Measurements from ENCODE around the gene CDH11.

CDH11 gene

DNA sequence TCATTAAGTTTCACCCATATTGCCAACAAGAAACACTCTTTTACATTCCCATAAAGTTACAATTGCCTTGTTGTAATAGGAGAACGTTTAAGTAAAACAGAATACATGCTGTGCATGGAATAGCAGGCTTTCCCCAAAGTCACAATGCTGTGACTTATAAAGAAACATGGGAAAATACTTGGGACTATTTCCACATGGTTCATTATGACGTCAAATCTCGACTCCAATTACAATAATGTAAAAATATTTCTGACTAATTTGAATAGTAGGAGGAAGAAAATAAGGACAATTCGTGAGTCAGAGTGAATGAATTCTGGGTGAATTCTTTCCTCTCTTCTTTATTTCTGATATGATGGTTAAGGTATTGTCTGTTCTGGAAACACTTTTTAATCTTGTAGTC lies 52.8 kb downstream of the CDH11 start:
- no peak for DNase-seq

GRCh38 chr16:65068151-65068740 lies 53.6 kb downstream of the CDH11 start:
- DNase-seq = no peak

GRCh38 chr16:65066651-65067050 lies 55.2 kb downstream of the CDH11 start:
- DNase-seq = no peak

DNA sequence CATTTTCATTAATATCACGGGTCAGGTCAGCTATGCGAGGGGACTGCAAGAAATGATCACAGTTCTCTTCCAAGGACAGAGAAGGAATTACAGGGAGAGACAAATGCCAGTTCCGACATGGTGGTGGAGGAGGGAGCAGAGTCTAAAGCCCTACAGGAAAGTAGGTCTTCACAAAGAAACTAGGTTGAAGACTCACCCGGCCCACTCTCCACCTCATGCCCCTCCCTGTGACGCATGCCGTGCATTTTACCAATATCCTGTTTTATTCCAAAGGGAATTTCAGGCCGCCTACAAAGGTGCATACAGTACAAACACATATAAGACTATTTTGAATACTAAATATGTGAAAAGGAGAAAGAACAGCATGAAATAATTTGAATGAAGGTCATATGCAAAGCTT lies 56.8 kb downstream of the CDH11 start:
- no peak for DNase-seq

- no peak for DNase-seq
These were observed 57.7 kb downstream of the CDH11 start for GRCh38 chr16:65064131-65064530.

DNA sequence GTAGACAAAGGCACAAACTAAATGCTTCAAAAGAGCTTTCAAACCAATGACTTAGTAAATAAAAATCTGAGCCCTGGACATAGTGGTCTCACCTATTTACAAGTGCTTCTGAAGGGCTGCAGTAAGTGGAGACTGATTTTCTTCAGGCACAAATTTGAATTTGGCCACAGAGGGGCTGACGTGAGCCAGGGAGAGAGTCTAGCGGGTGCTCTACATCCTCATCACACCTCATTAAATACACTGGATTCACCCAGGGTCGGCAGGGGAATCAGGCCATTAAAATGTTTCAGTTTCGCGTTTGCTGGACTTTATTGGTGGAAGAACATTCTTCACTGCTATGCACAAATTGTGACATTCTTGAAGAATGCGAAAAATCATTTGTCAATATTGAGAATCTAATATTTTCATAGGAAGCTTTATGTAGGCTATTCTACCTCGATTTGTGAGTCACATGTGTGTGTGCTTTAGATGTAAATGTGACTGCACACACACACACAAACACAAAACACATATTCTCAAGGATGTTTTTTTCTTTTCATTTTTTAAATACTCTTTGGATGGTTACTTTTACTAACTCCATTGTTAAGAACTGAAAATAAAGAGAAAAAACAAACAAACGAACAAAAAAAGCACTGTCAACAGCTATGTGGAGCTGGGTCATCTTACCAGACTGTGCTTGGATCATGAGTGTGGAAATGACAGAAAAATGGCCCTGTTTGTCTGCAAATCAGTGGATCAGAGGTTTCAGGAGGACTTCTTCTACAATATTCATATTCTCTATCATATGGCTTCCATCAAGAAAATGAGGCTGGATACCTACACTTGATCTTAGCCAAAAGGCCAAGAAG lies 58.9 kb downstream of the CDH11 start:
- DNase-seq = no peak

GRCh38 chr16:65061935-65062518 lies 59.8 kb downstream of the CDH11 start:
- no peak for DNase-seq

DNA sequence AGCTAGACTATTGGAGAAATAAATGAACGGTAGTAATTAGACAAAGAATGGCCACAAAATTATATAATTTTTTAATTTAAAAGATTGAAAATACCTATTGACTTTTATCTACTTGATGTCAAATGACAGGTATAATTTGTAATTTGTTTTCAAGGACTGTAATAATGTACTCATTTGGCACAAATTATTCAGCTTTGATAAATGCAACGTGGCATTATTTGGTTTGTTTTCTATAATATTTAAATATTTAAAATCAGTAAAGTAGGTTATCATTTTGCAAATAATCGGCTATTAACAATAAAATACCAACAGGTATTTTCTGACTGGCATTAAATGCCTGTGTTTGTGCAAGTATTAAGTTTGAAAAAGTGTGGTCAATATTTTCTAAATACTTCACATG lies 60.6 kb downstream of the CDH11 start:
- no peak for DNase-seq

DNA sequence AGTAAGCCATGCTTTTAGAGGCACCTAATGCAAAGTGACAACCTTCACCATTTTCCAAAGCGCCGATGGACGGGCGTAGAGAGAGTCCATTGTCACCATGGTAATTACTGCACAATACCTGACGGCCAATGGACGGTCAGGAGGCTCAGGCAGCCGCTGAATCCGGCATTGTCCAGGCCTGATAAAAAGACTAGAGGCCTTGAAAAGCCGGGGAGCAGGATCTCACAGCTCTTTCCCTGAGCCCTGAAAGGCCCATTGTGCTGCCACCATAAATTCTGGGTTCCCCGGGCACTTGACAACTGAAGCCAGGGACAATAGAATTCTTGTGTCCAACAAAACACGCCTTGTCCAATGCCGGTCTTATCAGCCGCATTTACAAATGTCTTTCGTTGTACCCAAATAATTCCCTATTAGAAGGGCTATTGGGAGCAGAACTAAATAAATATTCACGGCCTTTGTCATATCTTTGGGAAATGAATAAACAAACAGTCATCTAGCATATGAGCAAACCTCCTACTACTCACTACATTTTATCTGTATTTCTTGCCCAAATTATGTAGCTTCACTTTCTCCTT lies 62.4 kb downstream of the CDH11 start:
- DNase-seq = no peak

DNA sequence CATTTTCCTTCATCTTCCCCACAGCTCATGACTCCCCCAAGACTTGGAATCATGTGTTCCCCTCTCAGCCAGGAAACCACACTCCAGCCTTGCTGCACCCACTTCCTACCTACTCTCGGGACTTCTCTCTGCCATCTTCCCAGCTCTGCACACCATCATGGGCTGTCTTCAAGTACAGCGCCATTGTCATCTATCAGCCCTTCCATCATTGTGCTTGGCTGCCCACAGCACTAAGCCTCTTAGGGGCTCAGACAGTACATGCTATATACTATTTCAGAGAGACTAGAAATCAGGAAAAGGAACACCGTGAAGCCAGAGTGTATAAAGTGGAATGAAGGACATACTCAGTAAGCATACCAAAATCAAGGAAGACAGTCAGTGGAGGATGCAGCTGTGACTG lies 64.7 kb downstream of the CDH11 start:
- no peak for DNase-seq

- DNase-seq = no peak
These were observed 67.4 kb downstream of the CDH11 start for GRCh38 chr16:65054457-65054856.

GRCh38 chr16:65049679-65050078 lies 72.2 kb downstream of the CDH11 start:
- no peak for DNase-seq

DNA sequence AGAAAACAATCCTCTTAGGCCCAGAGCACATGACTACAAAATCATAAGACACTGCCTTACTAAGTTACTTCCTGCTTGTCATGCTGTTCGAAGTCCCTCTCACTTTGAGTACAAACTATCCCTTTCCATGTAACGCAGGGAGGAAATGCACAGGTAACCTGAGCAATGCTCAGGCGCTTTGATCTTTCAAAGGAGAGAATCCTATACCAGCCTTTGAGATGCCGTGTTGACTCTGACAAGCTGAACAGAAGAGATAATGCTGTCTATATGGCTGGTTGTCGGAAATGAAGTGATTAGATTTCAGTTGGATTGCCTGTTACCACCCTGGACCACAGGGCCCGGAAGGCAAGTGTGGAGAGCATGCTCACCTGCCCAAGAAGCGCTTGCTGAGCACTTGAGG lies 75.9 kb downstream of the CDH11 start:
- no peak for DNase-seq

DNA sequence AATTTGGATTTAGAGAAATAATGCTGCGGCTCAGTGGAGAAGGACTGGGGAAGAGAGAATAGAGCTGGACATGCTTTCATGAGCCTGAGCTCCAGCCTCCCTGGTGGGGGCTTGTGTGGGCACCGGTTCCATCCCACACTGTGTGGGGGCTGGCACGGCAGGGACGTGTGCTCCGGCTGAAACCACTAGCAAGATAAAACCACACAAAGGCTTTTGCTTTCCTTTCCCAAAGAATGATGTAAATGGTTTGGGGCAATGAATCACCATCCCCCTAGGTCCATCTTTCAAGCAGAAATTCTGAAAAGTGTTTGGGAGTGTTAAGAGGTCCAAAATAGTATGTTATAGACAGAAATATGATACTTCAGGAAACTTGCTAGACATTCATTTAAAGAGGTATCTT lies 77.0 kb downstream of the CDH11 start:
- no peak for DNase-seq

GRCh38 chr16:65044026-65044425 lies 77.8 kb downstream of the CDH11 start:
- no peak for DNase-seq

DNA sequence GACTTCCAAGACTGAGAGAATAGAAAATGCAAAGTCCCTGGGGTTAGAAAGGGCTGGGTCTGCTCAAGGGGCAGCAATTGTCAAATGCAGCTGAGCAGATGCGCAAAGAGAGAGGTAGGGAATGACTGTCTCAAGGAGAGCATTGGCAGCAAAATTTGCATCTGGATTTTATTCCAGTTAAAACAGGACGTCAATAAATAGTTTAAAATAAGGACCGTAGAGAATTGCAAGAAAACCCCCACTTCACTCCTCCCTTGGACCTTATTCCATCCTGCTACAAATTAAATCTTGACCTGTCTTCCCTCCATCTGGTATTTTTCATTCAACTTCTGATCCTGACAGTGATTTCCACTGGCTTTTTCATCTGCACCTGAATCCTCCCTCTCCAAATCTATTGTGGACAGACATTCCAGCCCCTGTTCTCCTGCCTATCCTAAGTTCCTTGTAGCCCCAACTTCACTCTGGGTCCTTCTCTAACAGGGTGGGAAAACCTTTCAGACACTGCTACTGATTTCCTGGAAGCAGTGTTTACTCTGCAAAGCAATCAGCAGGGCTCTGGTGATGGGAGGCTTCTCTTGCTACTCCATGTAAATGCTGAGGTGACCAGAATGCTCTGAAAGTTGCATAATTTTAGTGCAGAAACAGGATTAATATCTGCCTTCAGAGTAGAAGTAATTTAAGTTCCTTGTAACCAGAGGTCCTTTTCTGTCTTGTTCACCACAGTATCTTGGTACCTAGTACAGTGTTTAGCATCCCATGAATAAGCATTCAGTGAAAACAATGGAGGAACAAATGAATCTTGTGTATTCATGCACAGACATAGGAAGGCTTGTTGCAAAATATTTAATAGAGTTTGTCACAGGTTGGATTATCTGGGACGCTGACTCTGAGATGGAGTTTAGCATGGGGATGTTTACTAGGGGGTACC lies 79.2 kb downstream of the CDH11 start:
- DNase-seq = no peak

GRCh38 chr16:65041667-65042066 lies 80.2 kb downstream of the CDH11 start:
- no peak for DNase-seq

- DNase-seq = no peak
These were observed 83.8 kb downstream of the CDH11 start for GRCh38 chr16:65038100-65038499.

- no peak for DNase-seq
These were observed 84.3 kb downstream of the CDH11 start for GRCh38 chr16:65037556-65037955.

GRCh38 chr16:65034915-65035314 lies 86.9 kb downstream of the CDH11 start:
- DNase-seq = no peak

GRCh38 chr16:65032387-65032786 lies 89.5 kb downstream of the CDH11 start:
- DNase-seq = no peak

DNA sequence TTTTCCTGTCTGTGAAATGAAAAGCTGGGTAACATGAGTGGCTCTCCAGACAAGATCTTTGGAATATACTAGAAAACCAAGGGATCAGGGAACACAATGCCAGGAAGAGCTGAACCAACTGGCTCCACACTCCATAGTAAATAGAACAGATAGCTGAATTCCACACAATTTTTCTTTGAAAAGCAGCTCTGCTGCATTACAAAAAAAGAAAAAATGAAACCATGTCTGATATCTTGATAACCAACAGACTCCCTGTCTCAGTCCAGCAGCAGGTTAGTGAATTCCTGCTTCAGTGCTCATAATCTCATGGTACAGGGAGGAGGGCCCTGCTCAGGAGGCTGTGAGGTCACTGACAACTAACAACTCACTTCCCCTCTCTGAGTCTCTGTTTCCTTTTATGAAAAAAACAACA lies 97.1 kb downstream of the CDH11 start:
- no peak for DNase-seq

DNA sequence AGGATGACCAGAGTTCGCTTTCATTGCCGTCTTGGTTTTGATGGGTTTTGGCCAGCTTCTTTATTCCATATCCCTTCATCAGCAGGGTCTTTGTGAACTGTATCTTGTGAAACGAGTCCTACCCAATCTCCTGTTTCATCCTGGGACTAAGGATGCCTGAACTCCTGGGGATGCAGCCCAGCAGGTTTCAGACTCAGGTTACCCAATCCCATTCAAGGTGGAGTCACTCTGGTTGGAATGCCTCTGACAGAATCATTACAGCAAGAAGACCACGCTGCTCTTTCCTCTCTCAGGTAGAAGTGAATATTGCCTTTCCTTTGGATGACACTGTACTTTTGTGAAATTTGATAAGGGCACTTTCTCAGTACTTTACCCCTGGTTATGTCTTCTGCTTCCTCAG lies 98.1 kb downstream of the CDH11 start:
- DNase-seq = no peak
